ENCODE results near the gene PA2G4.

PA2G4 gene

GRCh38 chr12:56127888-56128669, 23.7 kb downstream of the PA2G4 start, which contains the start of gene ESYT1:
Gene ESYT1 (plus strand): TSS chr12:56128267. CDS start chr12:56128320, 53 bp downstream.
- DNase-seq = peak; percentile 98

- no peak for DNase-seq
Measured at GRCh38 chr12:56128670-56129205, 24.4 kb downstream of the PA2G4 start.

- DNase-seq = no peak
Measured at GRCh38 chr12:56129206-56129941, 25.0 kb downstream of the PA2G4 start.

GRCh38 chr12:56129942-56130495, 25.7 kb downstream of the PA2G4 start:
- DNase-seq = no peak

GRCh38 chr12:56130876-56131275, 26.5 kb downstream of the PA2G4 start:
- DNase-seq = no peak

- DNase-seq = no peak
Measured at GRCh38 chr12:56134897-56135296, 30.5 kb downstream of the PA2G4 start.

GRCh38 chr12:56137853-56138571, 33.7 kb downstream of the PA2G4 start:
- DNase-seq = no peak

GRCh38 chr12:56141946-56142784, 37.8 kb downstream of the PA2G4 start:
- no peak for DNase-seq

GRCh38 chr12:56143217-56143616, 38.9 kb downstream of the PA2G4 start:
- no peak for DNase-seq

GRCh38 chr12:56143870-56144269, 39.5 kb downstream of the PA2G4 start:
- no peak for DNase-seq

- no peak for DNase-seq
Measured at GRCh38 chr12:56145217-56145616, 40.9 kb downstream of the PA2G4 start.

- no peak for DNase-seq
Measured at GRCh38 chr12:56146492-56147460, 42.4 kb downstream of the PA2G4 start.

GRCh38 chr12:56150563-56150962, 46.2 kb downstream of the PA2G4 start:
- no peak for DNase-seq

- peak; percentile 29 for DNase-seq
Measured at GRCh38 chr12:56151672-56152131, 47.3 kb downstream of the PA2G4 start.

- peak; percentile 57 for DNase-seq
Measured at GRCh38 chr12:56152132-56152755, 47.9 kb downstream of the PA2G4 start, which contains the start of gene MYL6B. Gene MYL6B (plus strand): TSS chr12:56152587. CDS start chr12:56153919, 1,332 bp downstream.

GRCh38 chr12:56152756-56153677, 48.7 kb downstream of the PA2G4 start:
- no peak for DNase-seq

GRCh38 chr12:56153678-56154065, 49.3 kb downstream of the PA2G4 start:
- DNase-seq = no peak

- DNase-seq = no peak
Measured at GRCh38 chr12:56154246-56154771, 50.0 kb downstream of the PA2G4 start.

GRCh38 chr12:56154818-56155217, 50.5 kb downstream of the PA2G4 start:
- no peak for DNase-seq
